ENCODE data around the gene IGLON5. TPM values are rescaled to one million over a fixed set of nuclear protein-coding genes. Genes with fewer than 3 reads are reported as not detected.

Gene IGLON5
- total and polyA plus RNA-seq, 2 donors from 2014 or later, result 0.15 TPM; not detected in 1

GRCh38 chr19:51329411-51329810 is 18.0 kb downstream of the IGLON5 start:
- DNase-seq (no peak), FAIRE-seq (no peak)
- H3K27me3 ChIP-seq (ENCODE audit: control insufficient read depth, insufficient read depth, low read length), result peaks cover 2% of the 10 kb centered on the region
- H3K36me3 ChIP-seq (ENCODE audit: control insufficient read depth in 2 of 3, insufficient read depth in 3 of 3, low read length in 3 of 3), result no peaks in the 10 kb centered on the region
- no peak for TF ChIP-seq CTCF (IDR thresholded peaks at IDR 0.05; ENCODE audit: borderline replicate concordance, extremely low read depth, insufficient read depth)
- no peak overlapping the region for H3K4me3 ChIP-seq (ENCODE audit: low read length in 3 of 3)
- H3K4me1 ChIP-seq (ENCODE audit: control insufficient read depth in 2 of 3, insufficient read depth in 2 of 3, low read depth in 1 of 3, low read length in 3 of 3), result no peaks in the 10 kb centered on the region
- H3K27ac ChIP-seq (ENCODE audit: low read depth in 2 of 2, low read length in 2 of 2), result no peak overlapping the region
- intact Hi-C loops (cut with DNase I), result no loop called here
- no peak overlapping the region for H3K9ac ChIP-seq (ENCODE audit: low read length in 3 of 3)
- H3K9me3 ChIP-seq (ENCODE audit: control insufficient read depth in 2 of 3, insufficient read depth in 1 of 3, low read length in 3 of 3), result no peaks in the 10 kb centered on the region

GRCh38 chr19:51330366-51330765 is 18.9 kb downstream of the IGLON5 start:
- peaks cover 2% of the 10 kb centered on the region for H3K27me3 ChIP-seq (ENCODE audit: control insufficient read depth, insufficient read depth, low read length)
- no peak overlapping the region for H3K9ac ChIP-seq (ENCODE audit: low read length in 3 of 3)
- H3K36me3 ChIP-seq (ENCODE audit: control insufficient read depth in 2 of 3, insufficient read depth in 3 of 3, low read length in 3 of 3), result no peaks in the 10 kb centered on the region
- no peak overlapping the region for H3K27ac ChIP-seq (ENCODE audit: low read depth in 2 of 2, low read length in 2 of 2)
- intact Hi-C loops (cut with DNase I), result no loop called here
- DNase-seq (no peak), FAIRE-seq (no peak)
- TF ChIP-seq CTCF (IDR thresholded peaks at IDR 0.05; ENCODE audit: borderline replicate concordance, extremely low read depth, insufficient read depth), result no peak
- H3K4me3 ChIP-seq (ENCODE audit: low read length in 3 of 3), result no peak overlapping the region
- H3K9me3 ChIP-seq (ENCODE audit: control insufficient read depth in 2 of 3, insufficient read depth in 1 of 3, low read length in 3 of 3), result no peaks in the 10 kb centered on the region
- no peaks in the 10 kb centered on the region for H3K4me1 ChIP-seq (ENCODE audit: control insufficient read depth in 2 of 3, insufficient read depth in 2 of 3, low read depth in 1 of 3, low read length in 3 of 3)

GRCh38 chr19:51331193-51331592 is 19.7 kb downstream of the IGLON5 start:
- H3K9me3 ChIP-seq (ENCODE audit: control insufficient read depth in 2 of 3, insufficient read depth in 1 of 3, low read length in 3 of 3), result no peaks in the 10 kb centered on the region
- H3K27me3 ChIP-seq (ENCODE audit: control insufficient read depth, insufficient read depth, low read length), result peaks cover 2% of the 10 kb centered on the region
- intact Hi-C loops (cut with DNase I), result no loop called here
- H3K9ac ChIP-seq (ENCODE audit: low read length in 3 of 3), result no peak overlapping the region
- H3K27ac ChIP-seq (ENCODE audit: low read depth in 2 of 2, low read length in 2 of 2), result no peak overlapping the region
- FAIRE-seq, result no peak
- H3K4me3 ChIP-seq (ENCODE audit: low read length in 3 of 3), result no peak overlapping the region
- no peak for DNase-seq
- no peaks in the 10 kb centered on the region for H3K4me1 ChIP-seq (ENCODE audit: control insufficient read depth in 2 of 3, insufficient read depth in 2 of 3, low read depth in 1 of 3, low read length in 3 of 3)
- no peaks in the 10 kb centered on the region for H3K36me3 ChIP-seq (ENCODE audit: control insufficient read depth in 2 of 3, insufficient read depth in 3 of 3, low read length in 3 of 3)
- TF ChIP-seq CTCF (IDR thresholded peaks at IDR 0.05; ENCODE audit: borderline replicate concordance, extremely low read depth, insufficient read depth), result no peak

GRCh38 chr19:51331716-51332115 is 20.3 kb downstream of the IGLON5 start:
- Histone ChIP-seq H3K36me3 (ENCODE audit: control insufficient read depth in 2 of 3, insufficient read depth in 3 of 3, low read length in 3 of 3) (no peaks in the 10 kb centered on the region), H3K27ac (ENCODE audit: low read depth in 2 of 2, low read length in 2 of 2) (no peak overlapping the region), H3K9me3 (ENCODE audit: control insufficient read depth in 2 of 3, insufficient read depth in 1 of 3, low read length in 3 of 3) (no peaks in the 10 kb centered on the region), H3K4me3 (ENCODE audit: low read length in 3 of 3) (no peak overlapping the region), H3K27me3 (ENCODE audit: control insufficient read depth, insufficient read depth, low read length) (peaks cover 2% of the 10 kb centered on the region), H3K4me1 (ENCODE audit: control insufficient read depth in 2 of 3, insufficient read depth in 2 of 3, low read depth in 1 of 3, low read length in 3 of 3) (no peaks in the 10 kb centered on the region), H3K9ac (ENCODE audit: low read length in 3 of 3) (no peak overlapping the region)
- intact Hi-C loops (cut with DNase I), result no loop called here
- FAIRE-seq (no peak), DNase-seq (no peak)
- TF ChIP-seq CTCF (IDR thresholded peaks at IDR 0.05; ENCODE audit: borderline replicate concordance, extremely low read depth, insufficient read depth), result no peak

Data from kidney (tissue), 14 donors.